Activated CD4-positive, alpha-beta memory T cell treated with anti-CD3 and anti-CD28 coated beads, Interleukin-2, amount 10 ng/mL, durations not matched to agents 7 days and 5 days (primary cell): ENCODE results near the gene CHKA. TPM values are rescaled to one million over a fixed set of nuclear protein-coding genes. Genes with fewer than 3 reads are reported as not detected.

Experiments used
- CTCF ChIA-PET: fragments of 350-600 bp; sonication (Branson Sonifier 250); formaldehyde crosslinking; loops from one replicate; lab custom pipeline; 2021; ENCODE audit warnings: antibody characterized with exemption, inconsistent platforms; lab: Charles Lee
- POLR2A ChIA-PET: fragments of 350-600 bp; sonication (Branson Sonifier 250); formaldehyde crosslinking; loops from one replicate; lab custom pipeline; 2021; ENCODE audit warnings: antibody characterized with exemption; lab: Charles Lee
- DNase-seq: peaks from one replicate; pipeline ENCODE4 v3.0.0-alpha.2; 2020
- H3K27ac Mint-ChIP-seq: one replicate; pipeline ENCODE4 v1.8.0; 2021; ENCODE audit warnings: mild to moderate bottlenecking, mixed read lengths
- H3K27me3 Mint-ChIP-seq: one replicate; pipeline ENCODE4 v1.8.0; 2021; ENCODE audit warnings: mixed read lengths
- H3K36me3 Mint-ChIP-seq: one replicate; pipeline ENCODE4 v1.8.0; 2021; ENCODE audit warnings: low read depth, mixed read lengths
- H3K4me1 Mint-ChIP-seq: one replicate; pipeline ENCODE4 v1.8.0; 2021; ENCODE audit warnings: mixed read lengths
- H3K4me3 Mint-ChIP-seq: one replicate; pipeline ENCODE4 v1.8.0; 2021; ENCODE audit warnings: mild to moderate bottlenecking, mixed read lengths
- H3K9me3 Mint-ChIP-seq: one replicate; pipeline ENCODE4 v1.8.0; 2021; ENCODE audit warnings: mixed read lengths
- total RNA-seq, 2 experiments: library from RNA; stranded (reverse); gene quantifications; one replicate each; pipeline ENCODE4 v1.2.3, GENCODE V29; 2021

Gene CHKA
- total RNA-seq, 2 experiments from 2014 or later = 3.0 to 3.1 TPM

DNA sequence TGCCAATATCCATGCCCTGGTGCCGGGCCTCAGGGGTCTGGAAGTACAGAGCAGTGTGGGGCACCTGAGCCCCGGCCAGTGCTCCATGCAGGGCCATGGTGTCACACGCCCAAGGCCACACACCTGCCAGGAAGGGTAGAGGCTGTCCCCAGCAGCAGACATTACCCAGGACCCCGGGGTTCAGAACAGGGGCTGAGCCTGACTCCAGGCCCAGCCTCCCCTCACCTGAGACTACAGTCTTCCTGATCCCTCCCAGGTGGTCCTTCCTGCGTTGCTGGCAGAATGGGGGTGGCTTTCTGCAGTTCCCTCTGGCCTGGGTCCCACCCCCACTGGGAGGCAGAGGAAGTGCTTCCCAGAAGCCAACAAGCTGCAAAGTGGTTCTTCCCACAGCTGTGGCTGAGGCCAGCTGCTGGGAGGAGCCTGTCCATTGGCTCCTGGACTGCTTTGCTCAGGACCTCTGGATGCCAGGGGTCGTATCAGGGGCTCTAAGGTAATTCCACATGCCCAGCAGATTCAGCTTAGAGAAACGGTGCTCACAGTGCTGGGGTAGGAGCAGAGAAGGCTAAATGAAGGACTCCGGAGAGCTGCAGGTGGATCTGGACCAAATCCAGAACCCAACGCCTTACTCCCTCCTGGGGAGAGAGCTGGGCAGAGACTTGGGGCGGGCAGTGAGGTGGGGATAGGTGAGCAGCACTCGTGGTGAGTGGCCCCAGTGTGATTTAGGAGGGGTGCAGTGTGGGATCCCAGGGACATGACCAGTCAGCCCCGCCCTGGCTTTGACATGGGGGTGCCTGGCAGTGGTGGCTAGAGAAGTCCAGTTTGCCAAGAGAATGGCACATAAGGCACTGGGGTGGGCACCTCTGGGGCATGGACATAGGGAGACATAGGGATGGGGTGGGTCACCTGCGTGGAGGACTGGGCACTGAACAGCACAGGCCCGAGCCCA, 69.7 kb downstream of the CHKA start:
- POLR2A ChIA-PET = no interaction called here
- DNase-seq = no peak
- no peaks in the 10 kb centered on the region for H3K9me3 Mint-ChIP-seq

DNA sequence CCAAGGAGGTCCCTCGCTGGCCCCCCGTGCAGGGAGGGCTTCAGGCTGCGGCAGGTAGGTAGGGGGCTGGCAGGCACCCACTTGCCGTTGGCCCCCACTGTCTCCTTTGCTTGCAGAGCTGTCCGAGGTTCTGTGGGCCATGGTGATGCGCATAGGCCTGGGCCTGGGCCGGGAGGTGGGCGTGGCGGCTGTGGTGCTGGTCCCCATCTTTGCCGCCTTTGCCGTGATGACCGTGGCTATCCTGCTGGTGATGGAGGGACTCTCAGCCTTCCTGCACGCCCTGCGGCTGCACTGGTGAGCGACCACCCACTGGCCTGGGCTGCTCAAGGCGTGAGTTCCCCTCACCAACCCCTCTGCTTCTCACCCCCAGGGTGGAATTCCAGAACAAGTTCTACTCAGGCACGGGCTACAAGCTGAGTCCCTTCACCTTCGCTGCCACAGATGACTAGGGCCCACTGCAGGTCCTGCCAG, 70.8 kb downstream of the CHKA start:
- Mint-ChIP-seq H3K36me3 (peaks cover 38% of the 10 kb centered on the region), H3K27ac (no peak overlapping the region), H3K4me3 (no peak overlapping the region), H3K27me3 (no peaks in the 10 kb centered on the region), H3K4me1 (no peaks in the 10 kb centered on the region), H3K9me3 (no peaks in the 10 kb centered on the region)
- ChIA-PET CTCF (no interaction called here), POLR2A (no interaction called here)
- DNase-seq = no peak

More for the DNA sequence above, 69.7 kb downstream of the CHKA start:
- no peaks in the 10 kb centered on the region for H3K27me3 Mint-ChIP-seq
- H3K36me3 Mint-ChIP-seq = peaks cover 33% of the 10 kb centered on the region
- CTCF ChIA-PET = no interaction called here
- H3K4me3 Mint-ChIP-seq = no peak overlapping the region
- no peak overlapping the region for H3K27ac Mint-ChIP-seq
- H3K4me1 Mint-ChIP-seq = no peaks in the 10 kb centered on the region

DNA sequence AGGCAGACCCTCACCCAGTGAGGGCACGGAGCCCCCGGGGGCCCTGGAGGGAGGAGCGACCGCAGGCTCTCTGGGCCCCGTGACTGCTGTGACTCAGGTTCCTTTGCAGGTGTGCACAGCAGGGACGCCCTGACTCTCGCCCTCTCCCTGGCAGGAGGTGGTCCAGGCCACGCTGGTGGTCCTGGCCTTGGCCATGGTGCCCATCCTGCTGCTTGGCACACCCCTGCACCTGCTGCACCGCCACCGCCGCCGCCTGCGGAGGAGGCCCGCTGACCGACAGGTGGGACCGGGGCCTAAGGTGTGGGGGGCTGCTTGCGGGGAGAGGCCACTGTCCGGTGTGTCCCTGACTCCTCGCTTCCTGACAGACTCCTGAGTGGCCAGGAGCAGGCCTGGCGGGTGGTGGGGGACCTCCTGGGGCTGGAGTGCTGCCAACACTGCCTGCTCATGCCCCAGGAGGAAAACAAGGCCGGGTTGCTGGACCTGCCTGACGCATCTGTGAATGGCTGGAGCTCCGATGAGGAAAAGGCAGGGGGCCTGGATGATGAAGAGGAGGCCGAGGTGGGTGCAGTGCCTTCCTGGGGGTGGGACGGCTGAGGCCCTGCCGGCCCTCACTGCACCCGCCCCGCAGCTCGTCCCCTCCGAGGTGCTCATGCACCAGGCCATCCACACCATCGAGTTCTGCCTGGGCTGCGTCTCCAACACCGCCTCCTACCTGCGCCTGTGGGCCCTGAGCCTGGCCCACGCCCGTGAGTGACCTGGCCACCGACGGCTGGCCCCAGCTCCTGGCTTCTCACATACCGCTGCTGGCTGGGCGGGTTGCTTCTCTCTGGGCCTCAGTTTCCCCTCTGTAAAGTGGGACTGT, 71.4 kb downstream of the CHKA start:
- Mint-ChIP-seq H3K4me1 (no peaks in the 10 kb centered on the region), H3K9me3 (no peaks in the 10 kb centered on the region), H3K27ac (no peak overlapping the region), H3K4me3 (no peak overlapping the region), H3K36me3 (peaks cover 40% of the 10 kb centered on the region), H3K27me3 (no peaks in the 10 kb centered on the region)
- ChIA-PET POLR2A (no interaction called here), CTCF (no interaction called here)
- no peak for DNase-seq

DNA sequence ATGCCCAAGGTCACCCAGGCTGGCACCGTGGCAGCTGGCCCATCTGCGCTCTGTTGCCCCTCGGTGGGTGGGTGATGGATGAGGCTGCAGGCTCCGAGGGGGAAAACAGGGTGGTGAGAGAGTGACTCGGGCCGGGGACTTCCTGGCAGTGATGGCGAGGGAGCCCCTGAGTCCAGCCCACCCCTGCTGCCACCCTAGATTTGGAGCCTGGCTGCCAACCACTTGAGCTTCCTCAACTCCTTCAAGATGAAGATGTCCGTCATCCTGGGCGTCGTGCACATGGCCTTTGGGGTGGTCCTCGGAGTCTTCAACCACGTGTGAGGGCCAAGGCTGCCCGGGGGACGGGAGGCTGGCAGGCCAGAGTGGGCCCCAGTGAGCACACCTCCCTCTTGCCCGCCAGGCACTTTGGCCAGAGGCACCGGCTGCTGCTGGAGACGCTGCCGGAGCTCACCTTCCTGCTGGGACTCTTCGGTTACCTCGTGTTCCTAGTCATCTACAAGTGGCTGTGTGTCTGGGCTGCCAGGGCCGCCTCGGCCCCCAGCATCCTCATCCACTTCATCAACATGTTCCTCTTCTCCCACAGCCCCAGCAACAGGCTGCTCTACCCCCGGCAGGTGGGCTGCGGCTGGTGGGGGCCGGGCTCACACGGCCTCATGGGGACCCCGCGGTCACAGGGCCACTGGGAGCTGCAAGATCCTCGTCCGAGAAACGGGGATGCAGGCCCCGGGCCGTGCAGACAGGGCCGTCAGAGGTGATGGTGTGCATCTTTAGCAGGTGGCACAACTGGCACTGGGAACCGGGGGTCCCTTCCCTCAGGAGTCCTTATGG, 72.3 kb downstream of the CHKA start:
- no peak overlapping the region for H3K27ac Mint-ChIP-seq
- POLR2A ChIA-PET = no interaction called here
- H3K36me3 Mint-ChIP-seq = peaks cover 44% of the 10 kb centered on the region
- no peaks in the 10 kb centered on the region for H3K4me1 Mint-ChIP-seq
- no peak for DNase-seq
- H3K9me3 Mint-ChIP-seq = no peaks in the 10 kb centered on the region
- no peak overlapping the region for H3K4me3 Mint-ChIP-seq
- H3K27me3 Mint-ChIP-seq = no peaks in the 10 kb centered on the region
- CTCF ChIA-PET = no interaction called here

DNA sequence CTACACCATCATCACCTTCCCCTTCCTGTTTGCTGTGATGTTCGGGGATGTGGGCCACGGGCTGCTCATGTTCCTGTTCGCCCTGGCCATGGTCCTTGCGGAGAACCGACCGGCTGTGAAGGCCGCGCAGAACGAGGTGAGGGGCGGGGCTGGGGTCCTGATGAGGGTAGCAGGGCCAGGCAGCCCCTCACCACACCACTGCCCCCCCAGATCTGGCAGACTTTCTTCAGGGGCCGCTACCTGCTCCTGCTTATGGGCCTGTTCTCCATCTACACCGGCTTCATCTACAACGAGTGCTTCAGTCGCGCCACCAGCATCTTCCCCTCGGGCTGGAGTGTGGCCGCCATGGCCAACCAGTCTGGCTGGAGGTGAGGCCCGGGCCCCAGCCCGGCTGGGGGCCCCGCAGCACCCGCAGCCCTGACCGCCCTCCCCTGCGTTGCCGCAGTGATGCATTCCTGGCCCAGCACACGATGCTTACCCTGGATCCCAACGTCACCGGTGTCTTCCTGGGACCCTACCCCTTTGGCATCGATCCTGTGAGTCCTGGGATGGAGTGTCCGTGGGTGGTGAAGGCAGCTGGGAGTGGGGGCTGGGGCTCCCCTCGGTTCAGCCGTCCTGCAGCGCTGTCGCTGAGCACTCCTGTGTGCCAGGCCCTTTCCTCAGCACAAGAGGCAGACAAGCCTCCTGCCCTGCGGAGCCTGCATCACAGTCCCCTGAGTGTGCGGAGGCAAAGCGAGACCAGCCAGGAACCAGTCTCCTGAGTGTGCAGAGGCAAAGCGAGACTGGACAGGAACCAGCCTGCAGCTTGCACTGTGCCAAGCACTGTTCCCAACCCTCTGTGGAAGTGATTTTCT, 73.5 kb downstream of the CHKA start:
- Mint-ChIP-seq H3K27ac (no peak overlapping the region), H3K4me1 (no peaks in the 10 kb centered on the region), H3K27me3 (no peaks in the 10 kb centered on the region), H3K36me3 (peaks cover 41% of the 10 kb centered on the region), H3K9me3 (no peaks in the 10 kb centered on the region), H3K4me3 (no peak overlapping the region)
- CTCF ChIA-PET = no interaction called here
- POLR2A ChIA-PET = no interaction called here
- DNase-seq = no peak

DNA sequence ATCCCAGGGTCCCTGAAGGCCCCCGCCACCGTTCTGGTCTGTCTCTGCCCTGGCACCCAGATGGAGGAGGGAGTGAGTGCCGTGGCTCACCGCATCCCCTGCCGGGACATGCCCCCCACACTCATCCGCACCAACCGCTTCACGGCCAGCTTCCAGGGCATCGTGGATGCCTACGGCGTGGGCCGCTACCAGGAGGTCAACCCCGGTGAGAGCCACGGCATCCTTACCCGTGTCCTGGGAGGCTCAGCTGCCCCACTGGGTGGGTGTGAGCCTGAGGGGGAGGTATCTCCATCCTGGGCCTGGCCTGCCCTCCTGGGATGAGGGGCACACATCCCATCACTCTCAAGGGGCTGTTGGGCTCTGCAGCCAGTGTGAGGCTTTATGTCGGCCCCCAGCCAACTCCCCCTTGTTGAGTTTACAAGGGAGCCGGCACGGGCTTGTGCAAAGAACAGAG, 76.3 kb downstream of the CHKA start:
- no peak overlapping the region for H3K4me3 Mint-ChIP-seq
- H3K36me3 Mint-ChIP-seq = peaks cover 32% of the 10 kb centered on the region
- peaks cover 13% of the 10 kb centered on the region for H3K4me1 Mint-ChIP-seq
- ChIA-PET CTCF (interaction anchor here (0.6 kb wide), 1 partner anchor 405 kb away, joined by 4 read pairs; no protein-coding TSS in a partner anchor), POLR2A (no interaction called here)
- no peaks in the 10 kb centered on the region for H3K9me3 Mint-ChIP-seq
- H3K27me3 Mint-ChIP-seq = no peaks in the 10 kb centered on the region
- no peak for DNase-seq
- H3K27ac Mint-ChIP-seq = no peak overlapping the region

DNA sequence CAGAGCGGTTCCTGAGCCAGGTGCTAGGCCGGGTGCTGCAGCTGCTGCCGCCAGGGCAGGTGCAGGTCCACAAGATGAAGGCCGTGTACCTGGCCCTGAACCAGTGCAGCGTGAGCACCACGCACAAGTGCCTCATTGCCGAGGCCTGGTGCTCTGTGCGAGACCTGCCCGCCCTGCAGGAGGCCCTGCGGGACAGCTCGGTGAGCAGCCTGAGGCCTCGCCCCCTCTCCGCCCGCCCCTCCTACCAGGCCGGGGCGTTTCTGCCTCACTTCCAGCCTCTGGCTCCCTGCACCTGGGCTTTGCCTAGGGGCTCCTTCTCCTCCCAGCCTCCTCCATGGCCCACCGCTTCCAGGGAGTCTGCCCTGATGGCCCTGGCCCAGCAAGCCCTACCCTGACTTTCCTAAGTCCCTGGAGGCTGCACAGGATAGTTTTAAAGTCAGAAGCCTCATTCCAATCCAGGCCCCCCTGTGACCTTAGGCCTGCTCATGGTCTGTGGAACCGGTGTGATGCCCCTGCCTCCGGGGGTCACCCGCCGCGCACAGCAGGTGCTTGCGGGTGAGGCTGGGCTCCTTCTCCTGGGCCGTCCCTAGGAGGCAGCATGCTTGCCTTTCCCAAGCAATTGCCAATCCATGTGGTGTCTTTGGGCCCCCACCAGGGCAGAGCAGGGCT, 76.9 kb downstream of the CHKA start:
- H3K36me3 Mint-ChIP-seq = peaks cover 35% of the 10 kb centered on the region
- peaks cover 13% of the 10 kb centered on the region for H3K4me1 Mint-ChIP-seq

DNA sequence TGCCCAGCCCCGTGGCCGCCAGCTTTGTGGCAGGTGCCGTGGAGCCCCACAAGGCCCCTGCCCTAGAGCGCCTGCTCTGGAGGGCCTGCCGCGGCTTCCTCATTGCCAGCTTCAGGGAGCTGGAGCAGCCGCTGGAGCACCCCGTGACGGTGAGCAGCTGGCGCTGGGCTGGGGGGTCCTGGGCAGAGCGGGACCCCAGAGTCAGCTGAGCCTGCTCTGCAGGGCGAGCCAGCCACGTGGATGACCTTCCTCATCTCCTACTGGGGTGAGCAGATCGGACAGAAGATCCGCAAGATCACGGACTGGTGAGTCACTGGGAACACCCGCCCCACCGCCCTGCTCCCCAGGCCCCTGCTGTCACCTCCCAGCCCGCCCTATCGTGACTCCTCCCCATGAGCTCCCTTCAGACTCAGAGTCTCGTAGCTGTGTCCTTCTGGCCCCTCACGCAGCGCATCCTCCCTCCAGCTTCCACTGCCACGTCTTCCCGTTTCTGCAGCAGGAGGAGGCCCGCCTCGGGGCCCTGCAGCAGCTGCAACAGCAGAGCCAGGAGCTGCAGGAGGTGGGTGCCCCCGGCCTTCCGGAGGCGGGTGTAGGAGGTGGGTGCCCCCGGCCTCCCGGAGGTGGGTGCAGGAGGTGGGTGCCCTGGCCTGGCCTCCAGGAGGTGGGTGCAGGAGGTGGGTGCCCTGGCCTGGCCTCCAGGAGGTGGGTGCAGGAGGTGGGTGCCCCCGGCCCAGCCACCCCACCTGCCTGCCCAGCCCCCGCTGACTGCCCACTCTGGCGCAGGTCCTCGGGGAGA, 77.6 kb downstream of the CHKA start:
- Mint-ChIP-seq H3K4me3 (no peak overlapping the region), H3K9me3 (no peaks in the 10 kb centered on the region), H3K36me3 (peaks cover 29% of the 10 kb centered on the region), H3K27ac (no peak overlapping the region), H3K4me1 (peaks cover 13% of the 10 kb centered on the region), H3K27me3 (no peaks in the 10 kb centered on the region)
- DNase-seq = no peak
- CTCF ChIA-PET = no interaction called here
- POLR2A ChIA-PET = interaction anchor here (0.7 to 6.4 kb wide), 2 partner anchors 14 to 55 kb away, joined by 3 to 63 read pairs; partner anchors contain the start of gene NDUFS8

More for the DNA sequence above, 76.9 kb downstream of the CHKA start:
- no peak for DNase-seq
- Mint-ChIP-seq H3K27ac (no peak overlapping the region), H3K27me3 (no peaks in the 10 kb centered on the region), H3K9me3 (no peaks in the 10 kb centered on the region), H3K4me3 (no peak overlapping the region)
- ChIA-PET POLR2A (interaction anchor here (0.7 kb wide), 1 partner anchor 54 kb away, joined by 3 read pairs; no protein-coding TSS in a partner anchor), CTCF (no interaction called here)

DNA sequence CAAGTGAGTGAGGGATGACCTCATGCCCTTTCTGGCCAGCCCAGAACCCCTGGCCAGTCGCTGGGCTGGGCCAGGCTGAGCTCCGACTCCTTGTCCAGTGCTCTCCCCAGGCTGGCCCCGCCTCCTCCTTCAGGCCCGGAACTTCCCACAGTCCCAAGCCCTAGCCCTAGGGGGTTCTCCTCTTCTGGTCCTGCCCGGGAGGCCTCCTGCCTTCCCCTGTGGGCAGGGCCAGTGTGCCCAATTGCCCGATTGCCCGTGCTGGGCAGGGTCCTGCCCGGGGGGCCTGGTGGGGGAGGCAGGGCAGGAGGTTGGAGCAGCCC, 78.2 kb downstream of the CHKA start:
- Mint-ChIP-seq H3K27ac (no peak overlapping the region), H3K27me3 (no peaks in the 10 kb centered on the region), H3K9me3 (no peaks in the 10 kb centered on the region), H3K4me3 (no peak overlapping the region), H3K36me3 (peaks cover 29% of the 10 kb centered on the region), H3K4me1 (peaks cover 16% of the 10 kb centered on the region)
- ChIA-PET CTCF (no interaction called here), POLR2A (interaction anchor here (6.4 kb wide), 1 partner anchor 14 kb away, joined by 63 read pairs; the partner anchor contains the start of gene NDUFS8)
- DNase-seq = no peak

DNA sequence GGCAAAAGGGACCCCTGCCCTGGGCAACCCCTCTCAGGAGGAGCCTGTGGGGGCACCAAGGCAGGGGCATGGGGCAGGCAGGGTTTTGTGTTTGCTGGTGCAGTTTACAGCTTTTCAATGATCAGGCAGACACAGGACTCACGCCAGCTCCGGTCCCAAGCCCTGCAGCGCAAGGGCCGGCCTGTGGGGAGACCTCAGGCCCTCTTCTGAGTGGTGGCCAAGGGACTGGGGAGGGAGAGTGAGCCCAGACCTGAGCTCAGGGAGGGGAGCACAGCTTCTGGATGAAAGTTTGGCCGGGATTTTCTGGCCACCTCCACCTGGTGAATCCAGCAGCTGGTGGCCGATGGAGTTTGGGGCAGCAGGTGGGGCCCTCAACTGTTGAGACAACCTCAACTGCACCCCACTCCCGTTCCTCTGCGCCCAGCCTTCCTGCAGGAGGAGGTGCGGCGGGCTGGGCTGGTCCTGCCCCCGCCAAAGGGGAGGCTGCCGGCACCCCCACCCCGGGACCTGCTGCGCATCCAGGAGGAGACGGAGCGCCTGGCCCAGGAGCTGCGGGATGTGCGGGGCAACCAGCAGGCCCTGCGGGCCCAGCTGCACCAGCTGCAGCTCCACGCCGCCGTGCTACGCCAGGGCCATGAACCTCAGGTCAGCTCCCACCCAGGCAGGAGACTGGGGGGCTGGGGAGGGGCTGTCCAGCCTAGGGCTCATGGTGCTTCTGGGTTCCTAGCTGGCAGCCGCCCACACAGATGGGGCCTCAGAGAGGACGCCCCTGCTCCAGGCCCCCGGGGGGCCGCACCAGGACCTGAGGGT, 78.8 kb downstream of the CHKA start:
- Mint-ChIP-seq H3K27ac (no peak overlapping the region), H3K9me3 (no peaks in the 10 kb centered on the region), H3K4me1 (peaks cover 20% of the 10 kb centered on the region), H3K4me3 (no peak overlapping the region), H3K36me3 (peaks cover 27% of the 10 kb centered on the region), H3K27me3 (no peaks in the 10 kb centered on the region)
- no peak for DNase-seq
- CTCF ChIA-PET = no interaction called here
- POLR2A ChIA-PET = interaction anchor here (1.4 to 6.4 kb wide), 3 partner anchors 11 to 49 kb away, joined by 3 to 63 read pairs (median 8); partner anchors contain the start of gene NDUFS8
